ENCODE measurements around the gene FCRL6. TPM values are rescaled to one million over a fixed set of nuclear protein-coding genes. Genes with fewer than 3 reads are reported as not detected.

The FCRL6 gene
- total RNA-seq, 1 experiment from 2014 or later: not detected

DNA sequence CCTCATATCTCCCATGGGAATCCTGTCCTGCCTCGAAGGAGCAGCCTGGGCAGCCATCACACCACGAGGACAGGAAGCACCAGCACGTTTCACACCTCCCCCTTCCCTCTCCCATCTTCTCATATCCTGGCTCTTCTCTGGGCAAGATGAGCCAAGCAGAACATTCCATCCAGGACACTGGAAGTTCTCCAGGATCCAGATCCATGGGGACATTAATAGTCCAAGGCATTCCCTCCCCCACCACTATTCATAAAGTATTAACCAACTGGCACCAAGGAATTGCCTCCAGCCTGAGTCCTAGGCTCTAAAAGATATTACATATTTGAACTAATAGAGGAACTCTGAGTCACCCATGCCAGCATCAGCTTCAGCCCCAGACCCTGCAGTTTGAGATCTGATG lies 33.2 kb downstream of the FCRL6 start:
- DNase-seq (ENCODE audit: low read depth): no peak

DNA sequence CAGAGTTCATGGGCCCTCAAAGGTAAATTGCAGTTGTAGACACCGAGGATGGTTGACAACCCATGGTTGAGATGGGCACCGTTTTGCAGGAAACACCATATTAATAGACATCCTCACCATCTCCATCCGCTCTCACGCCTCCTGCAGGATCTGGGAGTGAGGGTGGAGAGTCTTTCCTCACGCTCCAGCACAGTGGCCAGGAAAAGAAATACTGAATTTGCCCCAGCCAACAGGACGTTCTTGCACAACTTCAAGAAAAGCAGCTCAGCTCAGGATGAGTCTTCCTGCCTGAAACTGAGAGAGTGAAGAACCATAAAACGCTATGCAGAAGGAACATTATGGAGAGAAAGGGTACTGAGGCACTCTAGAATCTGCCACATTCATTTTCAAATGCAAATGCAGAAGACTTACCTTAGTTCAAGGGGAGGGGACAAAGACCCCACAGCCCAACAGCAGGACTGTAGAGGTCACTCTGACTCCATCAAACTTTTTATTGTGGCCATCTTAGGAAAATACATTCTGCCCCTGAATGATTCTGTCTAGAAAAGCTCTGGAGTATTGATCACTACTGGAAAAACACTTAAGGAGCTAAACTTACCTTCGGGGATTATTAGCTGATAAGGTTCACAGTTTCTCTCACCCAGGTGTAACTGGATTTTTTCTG lies 33.8 kb downstream of the FCRL6 start:
- no peak for DNase-seq (ENCODE audit: low read depth)

DNA sequence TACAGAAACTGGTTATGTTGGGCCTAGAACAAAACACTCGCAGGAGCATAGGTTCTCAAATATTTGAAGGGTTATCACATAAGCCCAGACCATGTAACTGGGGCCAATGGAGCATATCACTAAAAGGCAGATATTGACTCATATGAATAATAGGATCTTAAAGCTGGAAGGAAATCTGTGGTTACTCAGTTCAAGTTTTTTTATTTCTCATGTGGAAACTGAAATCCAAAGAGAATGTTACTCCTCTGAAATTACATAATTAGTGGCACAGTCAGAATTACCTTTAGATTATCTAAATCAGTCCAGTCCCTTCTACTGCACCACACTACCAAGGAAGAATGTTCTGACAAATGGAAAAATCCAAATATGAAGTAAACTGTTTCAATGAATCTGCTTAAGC lies 36.6 kb downstream of the FCRL6 start:
- DNase-seq (ENCODE audit: low read depth): no peak

DNA sequence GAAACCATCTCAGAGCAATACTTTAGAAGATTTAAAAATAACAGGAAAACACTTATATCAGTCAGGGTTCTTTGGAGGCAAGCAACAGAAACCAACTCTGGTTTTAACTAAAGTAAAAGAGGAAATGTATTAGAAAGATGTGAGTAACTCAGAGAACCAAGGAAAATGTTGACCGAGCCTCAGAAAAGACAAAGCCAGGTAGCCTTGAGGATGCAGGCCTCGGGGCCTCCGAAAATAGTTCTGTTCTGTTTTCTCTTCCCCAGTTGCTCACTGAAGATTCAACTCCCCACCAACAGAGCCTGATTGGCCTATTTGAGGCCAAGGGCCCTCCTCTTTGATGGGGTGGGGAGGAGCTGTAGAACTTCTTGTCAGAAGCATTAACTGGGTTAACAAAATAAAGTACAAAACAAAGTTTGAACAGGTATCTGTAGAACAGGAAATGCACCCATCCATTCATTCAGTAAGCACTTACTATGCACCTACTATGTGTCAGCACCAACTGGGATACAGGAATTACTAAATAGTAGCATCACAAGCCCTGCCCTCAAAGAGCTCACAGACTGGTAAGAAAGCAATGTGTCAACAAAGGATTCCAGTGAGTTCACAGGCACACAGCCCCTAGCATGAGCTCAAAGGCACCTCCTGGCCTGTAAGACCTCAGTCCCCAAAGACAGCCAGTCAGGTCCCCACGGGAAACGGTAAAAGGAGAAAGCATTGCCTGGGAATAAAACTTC lies 37.1 kb downstream of the FCRL6 start:
- no peak for DNase-seq (ENCODE audit: low read depth)

DNA sequence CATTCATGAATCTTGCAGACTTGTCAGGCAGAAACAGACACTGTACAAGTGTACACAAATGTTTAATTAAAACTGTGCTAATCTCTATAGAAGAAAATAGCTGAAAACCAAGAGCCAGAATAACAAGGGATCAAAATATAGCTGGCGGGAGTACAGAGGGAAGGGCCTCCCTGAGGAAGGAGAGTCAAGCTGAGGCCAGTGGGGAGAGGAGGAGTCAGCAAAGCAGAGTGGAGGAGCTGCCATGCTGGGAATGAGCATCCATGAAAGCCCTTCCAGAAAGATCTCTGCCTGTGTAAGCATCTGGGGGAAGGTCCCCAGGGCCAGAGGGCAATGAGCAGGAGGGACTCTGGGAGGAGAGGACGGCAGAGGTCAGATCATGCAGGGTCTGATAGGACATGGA lies 39.6 kb downstream of the FCRL6 start:
- DNase-seq (ENCODE audit: low read depth): no peak

DNA sequence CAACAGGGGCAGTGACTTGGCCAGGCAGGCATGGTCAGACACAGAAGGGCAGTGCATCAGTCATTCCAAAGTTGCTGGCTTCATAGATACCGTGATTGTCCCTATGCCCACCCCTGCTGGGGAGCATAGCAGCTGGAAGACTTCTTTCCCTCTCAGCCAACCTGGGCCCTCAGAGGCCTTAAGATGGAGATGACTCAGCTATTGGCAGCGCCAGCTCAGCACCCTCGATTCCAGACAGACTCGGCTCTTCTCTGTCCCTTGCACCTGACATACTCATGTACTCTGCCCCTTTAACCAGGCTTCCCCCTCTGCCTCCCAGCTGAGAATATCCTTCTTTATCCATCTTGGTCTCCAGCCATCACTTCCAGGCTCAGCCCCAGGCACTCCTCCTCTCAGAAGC lies 41.3 kb downstream of the FCRL6 start:
- DNase-seq (ENCODE audit: low read depth): peak; percentile 35

DNA sequence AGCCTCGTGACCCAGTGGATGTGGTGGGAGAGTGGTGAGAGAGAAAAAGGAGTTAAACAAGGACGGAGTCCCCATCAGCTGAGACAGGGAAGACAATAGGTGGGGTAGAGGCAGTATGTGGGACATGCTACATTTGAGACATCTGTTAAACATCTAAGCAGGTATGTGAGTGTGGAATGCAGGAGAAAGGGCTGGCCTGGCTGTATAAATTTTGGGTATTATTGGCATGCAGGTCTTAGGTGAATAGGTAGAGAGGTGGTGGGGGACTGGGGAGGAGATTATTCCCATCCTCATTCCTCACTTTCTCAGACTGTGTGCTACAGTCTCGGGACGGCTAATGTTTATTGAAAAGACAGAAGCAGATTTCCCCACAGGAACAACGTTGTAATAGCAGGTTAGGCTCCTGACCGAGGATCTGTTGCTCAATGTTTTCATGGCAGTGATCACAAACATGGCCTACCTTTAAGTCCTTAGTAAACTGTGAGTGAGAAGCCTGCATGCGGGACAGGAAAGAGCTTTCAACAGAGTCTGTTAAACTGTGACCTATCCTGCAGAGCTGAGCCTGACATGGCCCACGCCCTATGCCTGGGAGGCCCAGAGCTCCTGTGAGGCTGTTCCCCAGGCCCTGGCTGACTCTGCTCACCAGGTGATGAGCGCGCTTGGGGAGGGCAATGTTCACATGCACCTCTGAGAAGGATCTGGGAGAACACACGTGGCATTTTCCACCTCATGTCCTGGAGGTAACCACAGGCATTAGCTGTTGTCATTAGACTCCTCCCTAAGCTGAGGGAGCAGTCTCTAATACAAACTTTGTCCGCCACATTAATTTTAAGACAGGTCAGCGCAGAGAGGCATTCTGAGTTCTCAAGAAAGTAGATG lies 43.8 kb downstream of the FCRL6 start:
- no peak for DNase-seq (ENCODE audit: low read depth)

DNA sequence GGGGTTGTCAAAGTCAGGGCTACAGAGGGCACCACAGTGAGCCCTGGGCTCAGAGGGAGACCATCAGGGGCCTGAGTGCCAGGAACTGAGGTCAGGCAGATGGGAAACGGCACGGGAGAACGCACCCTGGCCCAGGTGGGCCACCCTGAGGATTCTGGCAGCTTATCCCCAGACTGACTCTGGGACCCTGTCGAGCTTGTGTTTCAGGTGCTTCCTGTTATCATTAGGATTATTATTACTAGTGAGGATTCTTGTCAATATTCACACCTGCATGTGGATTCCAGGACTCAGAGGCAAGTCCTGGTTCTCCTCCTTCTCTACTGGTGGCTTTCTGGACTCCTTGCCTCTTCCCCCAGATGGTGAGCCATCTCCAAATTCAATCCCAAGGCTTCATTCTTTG lies 45.1 kb downstream of the FCRL6 start:
- no peak for DNase-seq (ENCODE audit: low read depth)

DNA sequence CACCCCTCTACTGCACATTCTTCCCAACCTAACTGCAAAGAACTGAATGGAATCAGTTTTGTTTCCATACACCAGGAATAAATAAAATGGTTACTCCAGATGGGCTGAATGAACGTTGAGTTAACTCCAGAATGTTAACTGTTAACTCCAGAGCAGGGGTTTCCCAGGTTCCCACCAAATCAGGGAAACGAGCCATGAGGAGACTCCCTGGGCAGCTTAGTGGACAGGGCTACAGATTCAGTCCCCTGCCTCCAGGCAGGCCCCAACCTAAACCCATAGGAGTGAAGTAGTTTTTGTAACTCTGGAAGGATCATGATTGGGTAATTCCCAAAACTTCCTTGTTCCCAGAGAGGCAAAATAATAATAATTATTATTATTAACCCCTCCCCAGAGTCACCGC lies 46.2 kb downstream of the FCRL6 start:
- no peak for DNase-seq (ENCODE audit: low read depth)

DNA sequence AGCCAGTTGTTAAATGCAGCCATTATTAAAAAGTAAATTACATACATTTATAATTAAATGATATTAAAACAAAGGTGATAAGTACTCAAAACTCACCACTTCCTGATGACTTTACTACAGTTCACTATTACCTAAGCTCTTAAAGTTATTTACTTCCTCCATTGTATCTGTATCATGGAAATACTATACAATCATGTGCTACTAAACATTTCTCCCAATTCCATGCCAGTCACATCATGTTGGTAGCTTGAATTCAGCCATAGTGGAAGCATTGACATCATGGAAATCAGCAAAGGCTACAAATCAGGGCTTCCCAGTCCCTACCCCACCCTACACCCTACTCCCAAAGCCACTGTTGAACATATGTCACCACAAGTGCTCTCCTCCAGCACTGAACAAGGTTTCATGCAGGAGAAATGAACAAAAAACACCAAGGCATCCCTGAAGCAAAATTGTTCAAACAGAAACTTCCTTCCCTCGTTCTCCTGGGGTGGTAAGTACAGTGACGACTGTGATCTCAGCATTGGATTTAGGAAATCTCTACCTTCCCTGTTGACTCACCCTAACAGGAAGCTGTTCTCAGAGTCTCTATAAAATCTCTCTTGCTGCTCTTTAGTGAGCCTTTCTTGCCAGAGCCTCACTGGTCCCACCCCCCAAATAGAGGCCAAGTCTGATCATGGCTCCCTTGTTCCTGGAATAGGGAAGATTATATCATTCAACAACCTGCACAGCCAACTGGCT lies 47.6 kb downstream of the FCRL6 start:
- DNase-seq (ENCODE audit: low read depth): peak; percentile 59

DNA sequence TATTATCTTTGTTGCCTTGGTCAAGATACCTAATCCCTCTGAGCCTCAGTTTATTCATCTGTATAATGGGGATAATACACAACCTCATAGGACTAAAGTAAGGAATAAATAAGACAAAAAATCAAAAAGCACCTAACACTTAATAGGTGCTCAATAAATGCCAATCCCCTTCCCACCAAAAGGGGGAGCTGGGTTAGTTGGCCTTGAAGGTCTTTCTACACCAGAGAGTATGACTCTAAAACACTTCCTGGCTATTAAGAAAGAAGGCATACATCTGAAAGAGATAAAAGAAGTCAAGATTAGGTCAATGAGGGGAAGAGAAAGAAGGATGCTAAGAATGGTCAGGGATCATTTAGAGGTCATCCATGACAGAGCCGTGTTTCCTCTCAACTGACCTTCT lies 49.2 kb downstream of the FCRL6 start:
- no peak for DNase-seq (ENCODE audit: low read depth)

DNA sequence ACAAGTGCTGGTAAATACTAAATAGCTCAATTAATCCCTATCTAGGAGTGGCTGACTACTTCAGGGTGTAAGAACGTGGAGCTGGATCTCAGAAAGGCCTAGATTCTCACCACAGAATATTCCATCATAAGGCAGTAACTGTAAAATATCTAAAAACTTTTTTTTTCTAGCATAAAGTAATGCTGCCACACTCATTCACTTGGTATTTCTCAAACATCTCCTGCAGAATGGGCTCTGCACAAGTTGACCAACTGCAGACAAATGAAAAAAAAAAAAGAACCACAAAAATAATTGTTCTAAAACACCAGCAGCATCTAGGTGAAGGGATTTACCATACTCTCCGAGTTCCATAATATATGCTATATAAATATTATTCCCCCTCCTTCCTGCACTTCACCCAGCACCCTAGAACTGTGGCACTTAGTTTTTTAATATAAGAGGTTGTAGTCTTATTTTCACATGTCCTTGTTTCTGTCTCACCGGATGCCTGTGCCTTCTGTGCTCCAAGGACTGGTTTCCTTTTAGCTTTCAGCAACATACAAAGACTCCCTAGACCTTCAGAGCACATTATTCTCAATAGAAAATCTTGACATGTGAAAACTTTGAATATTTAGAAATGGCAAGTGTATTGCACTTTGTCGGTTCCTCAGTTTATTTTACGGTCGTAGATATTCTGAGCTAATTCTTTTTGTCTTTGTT lies 51.4 kb downstream of the FCRL6 start:
- peak; percentile 22 for DNase-seq (ENCODE audit: low read depth)

DNA sequence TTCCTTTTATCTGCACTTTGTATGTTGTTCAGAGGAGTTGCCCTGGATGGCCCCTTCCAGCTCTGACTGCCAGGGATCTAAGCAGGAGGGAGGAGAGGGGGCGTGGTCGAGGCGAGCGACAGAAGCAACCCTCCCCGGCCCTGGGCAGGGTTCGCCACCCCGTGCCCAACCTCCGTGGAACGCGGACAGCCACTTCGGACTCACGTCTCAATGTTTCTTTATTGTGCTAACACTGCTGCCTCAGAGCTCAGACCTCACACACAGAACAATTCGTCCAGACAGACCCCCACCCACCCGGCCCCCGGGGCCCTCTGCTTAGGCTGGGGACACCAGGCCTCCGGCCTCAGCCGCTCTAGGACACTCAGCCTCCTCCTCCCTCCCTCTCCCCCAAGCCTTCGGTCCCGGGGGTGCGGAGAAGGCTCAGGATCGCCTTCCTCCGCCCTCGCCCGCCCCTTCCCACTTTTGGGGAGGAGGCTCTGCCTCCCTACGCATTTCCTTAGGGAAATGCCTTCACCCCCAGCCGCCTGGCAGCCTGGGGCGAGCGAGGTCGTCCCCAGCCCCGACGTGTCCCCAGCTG lies 52.0 kb downstream of the FCRL6 start:
- DNase-seq (ENCODE audit: low read depth): peak; percentile 79

DNA sequence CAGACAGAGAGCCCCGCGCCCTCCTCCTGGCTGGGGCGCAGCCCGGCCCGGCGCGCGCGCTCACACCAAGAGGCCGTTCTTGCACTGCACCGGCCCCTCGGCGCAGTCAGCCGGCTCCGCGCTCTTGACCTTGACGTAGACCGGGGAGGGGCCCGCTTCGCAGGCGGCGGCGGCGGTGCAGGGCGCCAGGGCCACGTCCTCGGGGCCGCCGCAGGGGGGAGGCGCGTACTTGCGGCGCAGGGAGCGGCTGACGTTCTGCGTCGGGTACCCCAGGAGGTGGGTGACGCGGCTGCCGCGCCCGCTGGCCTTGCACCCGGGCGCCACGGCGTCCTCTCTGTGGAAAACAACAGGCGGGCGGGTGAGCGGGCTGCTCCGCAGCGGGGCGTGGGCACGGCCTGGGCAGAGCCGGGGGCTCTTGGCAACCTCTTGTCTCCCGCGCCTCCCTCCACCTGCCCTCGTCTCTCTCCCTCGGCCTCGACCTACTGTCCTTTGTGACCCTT lies 52.6 kb downstream of the FCRL6 start:
- peak; percentile 87 for DNase-seq (ENCODE audit: low read depth)

DNA sequence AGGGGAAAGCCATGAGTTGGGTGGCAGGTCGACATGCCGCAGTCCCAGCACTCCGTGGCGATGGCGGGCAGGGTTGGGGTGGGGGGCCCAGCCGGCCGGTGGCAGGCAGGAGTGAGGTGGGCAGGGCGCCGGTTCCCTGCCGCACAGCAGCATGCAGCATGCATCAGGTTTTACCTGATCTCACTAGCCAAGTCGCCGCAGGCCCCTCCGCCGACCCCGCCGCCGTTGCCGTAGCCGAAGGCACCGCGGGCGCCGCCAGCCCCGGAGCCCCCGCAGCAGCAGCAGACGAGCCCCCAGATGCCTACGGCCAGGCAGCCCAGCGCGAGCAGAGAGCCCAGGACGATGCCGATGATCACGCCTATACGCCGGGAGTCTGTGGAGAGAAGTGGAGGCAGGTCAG lies 53.5 kb downstream of the FCRL6 start:
- DNase-seq (ENCODE audit: low read depth): no peak

DNA sequence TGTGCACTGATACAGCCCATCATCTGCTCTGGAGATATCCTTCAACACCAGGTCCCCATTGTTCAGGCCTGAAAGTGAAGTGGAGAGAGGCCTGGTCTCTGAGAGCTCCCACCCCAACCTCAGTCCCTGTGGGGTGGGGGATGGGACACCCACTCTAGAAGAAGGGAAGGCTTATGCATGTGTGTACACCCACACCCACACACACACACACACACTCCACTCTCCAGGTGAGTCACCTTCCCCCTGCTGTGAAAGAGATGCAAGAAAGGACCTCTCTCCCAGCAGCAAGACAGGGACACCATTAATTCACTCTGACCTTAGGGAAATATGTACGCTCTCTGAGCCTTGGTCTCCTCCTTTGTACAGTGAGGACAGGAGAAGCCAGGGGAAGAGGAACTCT lies 54.4 kb downstream of the FCRL6 start:
- DNase-seq (ENCODE audit: low read depth): peak; percentile 34

DNA sequence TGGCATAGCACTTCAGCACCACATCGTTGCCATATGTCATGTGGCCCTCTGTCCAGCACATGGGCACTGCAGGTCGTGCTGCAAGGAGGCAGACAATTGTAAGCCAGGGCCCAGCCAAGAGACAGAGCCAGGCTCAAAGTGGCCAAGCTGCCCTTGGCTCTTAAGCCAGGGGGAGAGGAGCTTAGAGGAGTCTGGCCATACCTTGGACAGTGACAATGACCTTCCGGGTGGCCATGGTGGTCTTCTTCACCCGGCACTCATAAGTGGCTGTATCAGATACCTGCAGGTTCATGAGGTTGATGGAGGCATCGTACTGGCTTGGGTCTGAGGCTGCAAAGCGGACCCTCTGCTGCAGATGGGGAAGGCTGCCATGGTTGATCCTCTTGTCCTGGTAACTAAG lies 55.7 kb downstream of the FCRL6 start:
- no peak for DNase-seq (ENCODE audit: low read depth)

DNA sequence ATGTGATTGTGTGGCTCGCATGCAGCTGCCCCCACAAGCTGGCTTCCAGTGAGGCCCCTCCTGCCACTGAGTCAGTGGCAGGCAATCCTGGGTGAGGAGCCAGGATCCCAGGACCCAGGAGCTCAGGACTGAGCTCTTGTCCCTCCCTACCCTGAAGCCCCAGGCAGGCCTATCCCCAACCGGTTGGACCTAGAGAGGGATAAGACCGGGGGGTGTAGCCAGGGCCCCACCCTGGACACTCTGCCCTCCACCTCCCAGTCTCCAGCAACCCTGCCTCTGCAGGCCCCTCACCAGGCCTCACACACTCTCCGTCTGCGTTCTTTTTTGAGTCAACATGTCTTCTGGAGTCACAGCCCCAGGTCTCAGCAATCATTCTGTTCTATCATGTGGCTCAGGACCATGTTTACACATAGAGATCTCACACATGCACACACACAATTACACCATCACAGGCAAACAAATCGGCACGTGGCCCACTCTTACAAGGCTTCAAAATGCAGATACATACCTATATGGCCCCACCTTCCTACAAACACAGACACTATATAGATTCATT lies 57.7 kb downstream of the FCRL6 start:
- no peak for DNase-seq (ENCODE audit: low read depth)

DNA sequence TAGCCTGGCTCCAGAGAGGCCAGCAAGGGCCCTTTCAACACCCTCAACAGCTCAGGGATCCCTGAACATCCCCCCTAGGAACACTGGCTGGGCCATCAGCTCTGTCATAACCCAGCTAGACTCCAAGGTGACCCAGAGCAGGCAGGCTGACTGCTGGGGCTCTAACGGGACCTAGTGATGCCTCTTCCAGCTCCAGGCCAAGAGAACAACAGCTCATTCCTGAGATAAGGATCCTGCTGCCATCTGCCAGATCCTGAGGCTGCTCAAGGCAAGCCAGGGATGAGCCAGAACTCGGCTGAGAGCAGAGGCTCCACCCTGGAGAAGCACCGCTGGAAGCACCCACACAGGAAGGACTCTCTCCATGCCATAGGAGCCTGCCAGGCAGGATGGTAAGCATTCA lies 58.3 kb downstream of the FCRL6 start:
- no peak for DNase-seq (ENCODE audit: low read depth)

DNA sequence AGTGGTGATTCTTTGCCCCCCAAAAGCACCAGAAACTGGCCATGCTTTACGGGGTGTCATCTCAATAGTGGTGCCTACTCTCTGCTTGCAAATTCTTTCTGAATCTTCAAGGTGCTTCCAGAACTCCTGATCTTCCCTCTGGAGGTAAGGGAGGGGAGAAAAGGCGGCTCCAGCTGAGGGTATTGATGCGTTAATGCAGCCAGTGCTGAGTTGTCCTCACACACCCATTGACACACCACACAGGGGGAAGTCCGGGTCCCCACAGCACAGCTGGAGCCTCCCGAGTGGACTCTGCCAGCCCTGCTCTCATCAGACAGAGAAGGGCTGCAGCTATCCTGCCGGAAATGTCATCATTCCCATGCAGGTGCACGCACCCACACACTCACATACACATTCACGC lies 59.1 kb downstream of the FCRL6 start:
- DNase-seq (ENCODE audit: low read depth): no peak

DNA sequence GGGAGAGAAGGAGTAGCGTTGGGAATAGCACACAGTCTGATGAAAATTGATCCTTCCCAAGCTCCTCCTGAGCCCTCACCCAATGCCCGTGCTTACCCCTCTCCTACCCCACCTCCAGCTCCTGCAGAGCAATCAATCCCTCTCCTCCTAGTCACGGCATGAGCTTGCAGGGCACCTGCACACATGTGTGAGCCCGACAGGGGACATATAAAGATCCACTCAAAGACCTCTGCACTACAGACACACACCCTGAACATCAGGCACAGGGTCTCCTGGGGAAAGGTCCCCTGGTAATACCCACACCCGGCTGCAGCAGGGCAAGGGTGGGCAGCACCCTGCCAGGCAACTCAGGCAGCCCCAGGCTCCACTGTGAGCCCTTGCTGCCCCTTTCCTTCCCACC lies 59.9 kb downstream of the FCRL6 start:
- no peak for DNase-seq (ENCODE audit: low read depth)
